HepG2 (cell line): ENCODE data around the gene ARL16. TPM values are rescaled to one million over a fixed set of nuclear protein-coding genes. Genes with fewer than 3 reads are reported as not detected.

Experiments
- ATAC-seq: fragments of 200-7000 bp; cut with Tn5 transposase; 3 replicates; pipeline ENCODE4 v1.9.1; 2020; ENCODE audit warnings: mild to moderate bottlenecking, moderate library complexity
- BruUV-seq: library from RNA; stranded (reverse); fragments of 400-500 nt; replicated peaks from 2 replicates; lab custom pipeline; 2021; lab: Mats Ljungman, UMichigan
- CTCF ChIA-PET: fragments of 300-600 bp; formaldehyde crosslinking; extraction: SDS; loops from one replicate; lab custom pipeline; 2021; ENCODE audit warnings: low total read pairs, inconsistent platforms, low intra/inter-chr PET ratio; lab: Yijun Ruan, JAX
- POLR2A ChIA-PET: fragments of 350-600 bp; sonication (Branson Sonifier 250); formaldehyde crosslinking; loops from one replicate; lab custom pipeline; 2020; ENCODE audit warnings: antibody characterized with exemption, inconsistent platforms; lab: Yijun Ruan, JAX
- DNase-seq: peaks from one replicate; pipeline ENCODE4 v3.0.0-alpha.2; 2015; ENCODE audit warnings: low spot score
- FAIRE-seq: peaks from 3 replicates; lab custom pipeline; 2011; peaks lifted over from hg19 to GRCh38; lab: Jason Lieb, UNC
- H2AFZ ChIP-seq: one replicate; pipeline ENCODE4 v1.6.1; 2011; ENCODE audit warnings: low read length, inconsistent platforms
- H3K27ac ChIP-seq: fragments of 300-600 bp; 3 replicates; pipeline ENCODE4 v1.8.0; 2011; ENCODE audit warnings: mixed run types, mild to moderate bottlenecking, mixed read lengths, low read length, inconsistent platforms; ENCODE audit not compliant: insufficient read depth; ENCODE audit errors: extremely low read length
- H3K27me3 ChIP-seq, 2 experiments: fragments of 200-600 bp in 1 of 2; 2 replicates in 1 of 2; 3 replicates in 1 of 2; pipeline versions ENCODE4 v1.6.0 to v1.8.0; 2011; ENCODE audit warnings: low read length in 2 of 2, mild to moderate bottlenecking in 2 of 2, moderate library complexity in 2 of 2, inconsistent platforms in 1 of 2; ENCODE audit not compliant: insufficient read depth in 2 of 2, control insufficient read depth in 1 of 2
- H3K36me3 ChIP-seq, 2 experiments: fragments of 200-600 bp in 1 of 2; replicated peaks in 1 of 2; 2 replicates in 1 of 2; 3 replicates in 1 of 2; pipeline versions ENCODE4 v1.5.1 to v1.8.0; 2011; ENCODE audit warnings: low read length in 2 of 2, inconsistent platforms in 1 of 2; ENCODE audit not compliant: insufficient read depth in 2 of 2, control insufficient read depth in 1 of 2
- H3K4me1 ChIP-seq: 2 replicates; pipeline ENCODE4 v1.5.1; 2012; ENCODE audit warnings: low read length, inconsistent platforms; ENCODE audit not compliant: insufficient read depth
- H3K4me2 ChIP-seq: 2 replicates; pipeline ENCODE4 v1.6.0; 2011; ENCODE audit warnings: low read depth, low read length, inconsistent platforms
- H3K4me3 ChIP-seq, 3 experiments: fragments of 200-600 bp in 1 of 3; sonication (generic), shearing (Covaris generic) in 1 of 3; replicated peaks in 1 of 3; 2 replicates each; pipeline ENCODE4 v1.5.1; 2011 to 2016; ENCODE audit warnings: low read length in 3 of 3, inconsistent platforms in 2 of 3, low read depth in 2 of 3, mild to moderate bottlenecking in 2 of 3, control low read depth in 1 of 3, mixed read lengths in 1 of 3; ENCODE audit not compliant: insufficient read depth in 1 of 3
- H3K79me2 ChIP-seq: one replicate; pipeline ENCODE4 v1.6.1; 2011; ENCODE audit warnings: low read length, inconsistent platforms; ENCODE audit not compliant: insufficient read depth
- H3K9ac ChIP-seq: 2 replicates; pipeline ENCODE4 v1.6.0; 2011; ENCODE audit warnings: mild to moderate bottlenecking, low read depth, low read length, inconsistent platforms; ENCODE audit not compliant: insufficient read depth
- H3K9me3 ChIP-seq: 2 replicates; pipeline ENCODE4 v1.5.1; 2012; ENCODE audit warnings: mild to moderate bottlenecking, low read length
- H4K20me1 ChIP-seq: 2 replicates; pipeline ENCODE4 v1.6.0; 2011; ENCODE audit warnings: inconsistent platforms, mild to moderate bottlenecking, low read length, moderate library complexity; ENCODE audit not compliant: insufficient read depth
- AGO2 ChIP-seq: fragments of 200-400 bp; formaldehyde crosslinking; optimal IDR thresholded peaks from 2 replicates; pipeline ENCODE3; 2017; ENCODE audit warnings: mild to moderate bottlenecking, low read depth, low read length, moderate library complexity
- ARNT2 ChIP-seq: sonication (generic); formaldehyde crosslinking; IDR thresholded peaks from 2 replicates; pipeline ENCODE4 v1.8.0; 2022; ENCODE audit warnings: mild to moderate bottlenecking, low read depth, missing genetic modification reagents, moderate library complexity
- HNRNPL ChIP-seq: fragments of 200-400 bp; formaldehyde crosslinking; IDR thresholded peaks from 2 replicates; pipeline ENCODE4 v1.6.1; 2017; ENCODE audit warnings: mild to moderate bottlenecking, low read depth, low read length
- HNRNPLL ChIP-seq: fragments of 200-400 bp; formaldehyde crosslinking; IDR thresholded peaks from 2 replicates; pipeline ENCODE4 v1.6.1; 2017; ENCODE audit warnings: mild to moderate bottlenecking, low read depth, low read length; ENCODE audit not compliant: poor library complexity, severe bottlenecking
- PHF20 ChIP-seq: sonication (generic); formaldehyde crosslinking; IDR thresholded peaks from 2 replicates; pipeline ENCODE4 v1.5.0; 2020; ENCODE audit warnings: mild to moderate bottlenecking, missing genetic modification reagents
- RBAK ChIP-seq: sonication (generic); formaldehyde crosslinking; IDR thresholded peaks from 2 replicates; pipeline ENCODE4 v1.5.1; 2020; ENCODE audit warnings: mild to moderate bottlenecking, missing genetic modification reagents
- RBFOX2 ChIP-seq: fragments of 200-400 bp; formaldehyde crosslinking; IDR thresholded peaks from 2 replicates; pipeline ENCODE4 v1.6.1; 2017; ENCODE audit warnings: low read depth, mild to moderate bottlenecking, low read length
- SMAD3 ChIP-seq: sonication (generic); formaldehyde crosslinking; IDR thresholded peaks from 2 replicates; pipeline ENCODE4 v1.4.0; 2020; ENCODE audit warnings: missing genetic modification reagents
- SMARCE1 ChIP-seq: fragments of 450-650 bp; IDR thresholded peaks from 2 replicates; pipeline ENCODE4 v1.6.1; 2017; ENCODE audit warnings: borderline replicate concordance
- ZBTB38 ChIP-seq: sonication (generic); formaldehyde crosslinking; IDR thresholded peaks from 2 replicates; pipeline ENCODE4 v1.5.1; 2020; ENCODE audit warnings: mild to moderate bottlenecking, missing genetic modification reagents
- ZKSCAN1 ChIP-seq: fragments of 150-350 bp; IDR thresholded peaks from 2 replicates; pipeline ENCODE4 v1.6.1; 2014; ENCODE audit warnings: low read length
- ZNF558 ChIP-seq: sonication (generic); formaldehyde crosslinking; IDR thresholded peaks from 2 replicates; pipeline ENCODE4 v1.9.0; 2022; ENCODE audit warnings: mild to moderate bottlenecking, missing genetic modification reagents, borderline replicate concordance
- ZNF879 ChIP-seq: sonication (generic); formaldehyde crosslinking; IDR thresholded peaks from 2 replicates; pipeline ENCODE4 v1.8.1; 2023; ENCODE audit warnings: missing genetic modification reagents
- whole genome bisulfite sequencing: methylation state at CpG from one replicate; pipeline ENCODE4 v1.1.6; 2017; ENCODE audit warnings: low lambda C conversion rate; 5-methylcytosine and 5-hydroxymethylcytosine counted together
- in situ Hi-C: cut with HindIII; loops from 2 replicates; pipeline ENCODE4 v1.10.0; 2017; ENCODE audit warnings: low pct_unique_long_range_greater_than_20kb; ENCODE audit not compliant: extremely low pct_ligation_motif_present
- intact Hi-C: fragments of 100-400 bp; cut with micrococcal nuclease; formaldehyde crosslinking; loops from one replicate; pipeline ENCODE4 v1.10.0; 2022; ENCODE audit not compliant: unreplicated experiment
- polyA plus RNA-seq, 8 experiments: library from polyadenylated mRNA; depleted of rRNA in 3 of 8; stranded (reverse) in 7 of 8; unstranded in 1 of 8; fragments of >200 nt; fragmentation: Illumina TruSeq in 4 of 8; extraction: Trizol in 4 of 8; gene quantifications; 2 replicates each; pipeline versions ENCODE4 v1.2.1 to v1.2.3, GENCODE V29; 2011 to 2016; ENCODE audit warnings: low read depth in 4 of 8, missing spikeins in 1 of 8, mixed read lengths in 1 of 8; ENCODE audit not compliant: insufficient read depth in 1 of 8
- total RNA-seq, 5 experiments: library from RNA; depleted of rRNA; stranded (reverse); fragments of >200 nt; fragmentation: Illumina TruSeq; extraction: Trizol; gene quantifications; 2 replicates each; pipeline ENCODE4 v1.2.3, GENCODE V29; 2016; ENCODE audit warnings: low read depth in 1 of 5
- TF ChIP-seq, protein P1 (sequence below): sonication (generic); formaldehyde crosslinking; IDR thresholded peaks from 2 replicates; pipeline ENCODE4 v1.5.0; 2020; ENCODE audit warnings: mild to moderate bottlenecking, missing genetic modification reagents, moderate library complexity
- TF ChIP-seq, protein P2 (sequence below): sonication (generic); formaldehyde crosslinking; IDR thresholded peaks from 2 replicates; pipeline ENCODE4 v1.5.0; 2020; ENCODE audit warnings: mild to moderate bottlenecking, missing genetic modification reagents

ARL16 gene
- total and polyA plus RNA-seq, 2 of the 13 experiments (the other 11 are each of a cell fraction or from before 2014, with no cell fraction given): 20.8 to 30.8 TPM

DNA sequence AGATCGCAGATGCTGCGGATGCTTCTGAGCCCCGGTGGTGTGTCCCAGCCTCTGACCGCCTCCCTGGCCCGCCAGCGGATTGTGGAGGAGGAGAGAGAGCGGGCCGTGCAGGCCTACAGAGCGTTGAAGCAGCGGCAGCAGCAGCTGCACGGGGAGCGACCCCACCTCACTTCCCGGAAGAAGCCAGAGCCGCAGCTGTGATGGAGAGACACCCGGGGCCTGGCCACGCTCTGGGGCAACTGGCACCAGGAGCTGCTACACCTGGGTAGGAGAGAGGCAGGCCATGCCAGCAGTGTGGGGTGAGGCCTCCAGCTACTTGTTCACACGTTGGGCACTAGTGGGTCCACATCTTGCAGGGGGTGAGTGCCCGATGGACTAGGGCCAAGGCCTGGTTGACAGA is 11.1 kb downstream of the ARL16 start:
- Histone ChIP-seq H3K36me3 (peaks cover 33 to 55% of the 10 kb centered on the region in 2 experiments), H3K79me2 (peaks cover 13% of the 10 kb centered on the region), H3K27me3 (no peaks in the 10 kb centered on the region), H2AFZ (no peak overlapping the region), H3K4me2 (no peak overlapping the region), H3K4me1 (peaks cover 18% of the 10 kb centered on the region), H3K9ac (no peak overlapping the region), H4K20me1 (no peaks in the 10 kb centered on the region), H3K9me3 (no peaks in the 10 kb centered on the region), H3K4me3 (no peak overlapping the region), H3K27ac (no peak overlapping the region)
- no peak for ATAC-seq
- TF ChIP-seq ZNF879 (CRISPR knock-in tag) (no peak), AGO2 (peak; percentile 82), HNRNPLL (peak; percentile 12), RBAK (CRISPR knock-in tag) (no peak), HNRNPL (0 out of 2 replicates have a peak, but pooled peaks have one; percentile 25), SMARCE1 (no peak), ZNF558 (CRISPR knock-in tag) (no peak), RBFOX2 (peak; percentile 72)
- no peak for FAIRE-seq
- CTCF ChIA-PET: no interaction called here
- WGBS: 93% methylated on average over 15 of the region's 18 CpGs
- in situ Hi-C loops: no loop called here
- intact Hi-C loops: no loop called here
- POLR2A ChIA-PET: interaction anchor here (2.1 to 3.9 kb wide), 2 partner anchors 11 to 30 kb away, joined by 8 to 26 read pairs; partner anchors contain the start of genes ARL16, HGS and MRPL12
- BruUV-seq: no TSS peak
- no peak for DNase-seq

DNA sequence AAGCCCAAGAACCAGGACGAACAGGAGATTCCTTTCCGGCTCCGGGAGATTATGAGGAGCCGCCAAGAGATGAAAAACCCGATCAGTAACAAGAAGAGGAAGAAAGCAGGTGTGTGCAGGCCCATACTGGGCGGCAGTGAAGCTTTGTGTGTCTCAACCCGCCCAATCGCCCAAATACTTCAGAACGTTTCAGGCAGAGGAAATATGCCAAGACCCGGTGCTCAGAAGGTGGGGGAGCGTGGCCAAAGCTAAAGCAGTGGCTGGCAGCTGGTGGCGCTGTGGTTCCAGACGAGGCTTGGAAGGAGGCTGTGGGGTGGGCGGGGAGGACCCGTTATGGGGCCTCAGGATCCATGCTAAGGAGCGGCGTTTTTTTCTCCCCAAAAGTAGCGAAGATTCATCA is 15.8 kb downstream of the ARL16 start:
- ChIA-PET CTCF (no interaction called here), POLR2A (interaction anchor here (0.6 to 6.3 kb wide), 7 partner anchors 9 to 46 kb away, joined by 4 to 68 read pairs (median 15); partner anchors contain the start of genes ARL16, HGS, MRPL12 and NPLOC4)
- H3K36me3 ChIP-seq: peaks cover 25 to 41% of the 10 kb centered on the region in 2 experiments
- BruUV-seq: no TSS peak
- H3K9me3 ChIP-seq: no peaks in the 10 kb centered on the region
- peaks cover 30% of the 10 kb centered on the region for H3K79me2 ChIP-seq
- peak overlapping the region; percentile 42 for H3K9ac ChIP-seq
- FAIRE-seq (no peak), DNase-seq (no peak), ATAC-seq (no peak)
- H3K27me3 ChIP-seq: no peaks in the 10 kb centered on the region; a peak in 1 of 5 replicates
- WGBS: 89% methylated on average over 18 of the region's 18 CpGs
- H4K20me1 ChIP-seq: no peaks in the 10 kb centered on the region
- intact Hi-C loops (loop anchor here (2.0 to 5.0 kb wide), 2 partner anchors 31 to 35 kb away; partner anchors contain the start of genes MRPL12, NPLOC4 and TSPAN10), in situ Hi-C loops (no loop called here)
- H3K4me2 ChIP-seq: peak overlapping the region; percentile 76
- H3K27ac ChIP-seq: peak overlapping the region; percentile 12
- H3K4me3 ChIP-seq: peak overlapping the region; percentile 52 to 86 (median 62)
- peaks cover 27% of the 10 kb centered on the region for H3K4me1 ChIP-seq
- H2AFZ ChIP-seq: no peak overlapping the region
- TF ChIP-seq ARNT2 (CRISPR knock-in tag) (0 out of 2 replicates have a peak, but pooled peaks have one; percentile 37), ZBTB38 (CRISPR knock-in tag) (peak; percentile 52; the same call in 1 of the 2 replicates), PHF20 (CRISPR knock-in tag) (no peak), SMAD3 (CRISPR knock-in tag) (no peak), ZKSCAN1 (no peak)
- TF ChIP-seq, protein P1, sequence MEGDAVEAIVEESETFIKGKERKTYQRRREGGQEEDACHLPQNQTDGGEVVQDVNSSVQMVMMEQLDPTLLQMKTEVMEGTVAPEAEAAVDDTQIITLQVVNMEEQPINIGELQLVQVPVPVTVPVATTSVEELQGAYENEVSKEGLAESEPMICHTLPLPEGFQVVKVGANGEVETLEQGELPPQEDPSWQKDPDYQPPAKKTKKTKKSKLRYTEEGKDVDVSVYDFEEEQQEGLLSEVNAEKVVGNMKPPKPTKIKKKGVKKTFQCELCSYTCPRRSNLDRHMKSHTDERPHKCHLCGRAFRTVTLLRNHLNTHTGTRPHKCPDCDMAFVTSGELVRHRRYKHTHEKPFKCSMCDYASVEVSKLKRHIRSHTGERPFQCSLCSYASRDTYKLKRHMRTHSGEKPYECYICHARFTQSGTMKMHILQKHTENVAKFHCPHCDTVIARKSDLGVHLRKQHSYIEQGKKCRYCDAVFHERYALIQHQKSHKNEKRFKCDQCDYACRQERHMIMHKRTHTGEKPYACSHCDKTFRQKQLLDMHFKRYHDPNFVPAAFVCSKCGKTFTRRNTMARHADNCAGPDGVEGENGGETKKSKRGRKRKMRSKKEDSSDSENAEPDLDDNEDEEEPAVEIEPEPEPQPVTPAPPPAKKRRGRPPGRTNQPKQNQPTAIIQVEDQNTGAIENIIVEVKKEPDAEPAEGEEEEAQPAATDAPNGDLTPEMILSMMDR (CRISPR knock-in tag): peak; percentile 64
- TF ChIP-seq, protein P2, sequence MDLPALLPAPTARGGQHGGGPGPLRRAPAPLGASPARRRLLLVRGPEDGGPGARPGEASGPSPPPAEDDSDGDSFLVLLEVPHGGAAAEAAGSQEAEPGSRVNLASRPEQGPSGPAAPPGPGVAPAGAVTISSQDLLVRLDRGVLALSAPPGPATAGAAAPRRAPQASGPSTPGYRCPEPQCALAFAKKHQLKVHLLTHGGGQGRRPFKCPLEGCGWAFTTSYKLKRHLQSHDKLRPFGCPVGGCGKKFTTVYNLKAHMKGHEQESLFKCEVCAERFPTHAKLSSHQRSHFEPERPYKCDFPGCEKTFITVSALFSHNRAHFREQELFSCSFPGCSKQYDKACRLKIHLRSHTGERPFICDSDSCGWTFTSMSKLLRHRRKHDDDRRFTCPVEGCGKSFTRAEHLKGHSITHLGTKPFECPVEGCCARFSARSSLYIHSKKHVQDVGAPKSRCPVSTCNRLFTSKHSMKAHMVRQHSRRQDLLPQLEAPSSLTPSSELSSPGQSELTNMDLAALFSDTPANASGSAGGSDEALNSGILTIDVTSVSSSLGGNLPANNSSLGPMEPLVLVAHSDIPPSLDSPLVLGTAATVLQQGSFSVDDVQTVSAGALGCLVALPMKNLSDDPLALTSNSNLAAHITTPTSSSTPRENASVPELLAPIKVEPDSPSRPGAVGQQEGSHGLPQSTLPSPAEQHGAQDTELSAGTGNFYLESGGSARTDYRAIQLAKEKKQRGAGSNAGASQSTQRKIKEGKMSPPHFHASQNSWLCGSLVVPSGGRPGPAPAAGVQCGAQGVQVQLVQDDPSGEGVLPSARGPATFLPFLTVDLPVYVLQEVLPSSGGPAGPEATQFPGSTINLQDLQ: 0 out of 2 replicates have a peak, but pooled peaks have one; percentile 12
